Measurements from ENCODE around the gene CLUH. TPM values are rescaled to one million over a fixed set of nuclear protein-coding genes. Genes with fewer than 3 reads are reported as not detected.

Gene CLUH
- total RNA-seq, 1 donor from 2014 or later, result 39.1 TPM

DNA sequence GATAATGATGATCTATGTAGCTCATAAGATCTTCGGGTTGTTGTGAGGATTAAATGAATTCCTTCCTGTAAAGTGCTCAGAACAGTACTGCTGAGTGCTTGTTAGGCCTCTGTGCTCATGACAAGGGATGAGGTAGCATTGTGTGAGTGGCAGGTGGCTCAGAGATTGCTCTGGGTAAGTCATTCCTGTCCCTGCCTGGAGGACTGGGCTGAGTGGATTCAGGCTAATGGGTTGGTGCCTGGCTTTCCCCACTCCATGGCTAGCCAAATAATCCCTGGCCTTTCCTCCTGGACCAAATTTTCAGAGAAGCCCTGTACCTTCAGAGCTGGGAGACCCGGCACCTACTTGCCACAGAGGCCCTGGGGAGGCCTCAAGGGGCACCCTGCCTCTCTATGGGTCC, 39.2 kb upstream of the CLUH start:
- H3K4me3 Mint-ChIP-seq (ENCODE audit: unreplicated experiment), result peak overlapping the region; percentile 78
- TF ChIP-seq, protein P1, sequence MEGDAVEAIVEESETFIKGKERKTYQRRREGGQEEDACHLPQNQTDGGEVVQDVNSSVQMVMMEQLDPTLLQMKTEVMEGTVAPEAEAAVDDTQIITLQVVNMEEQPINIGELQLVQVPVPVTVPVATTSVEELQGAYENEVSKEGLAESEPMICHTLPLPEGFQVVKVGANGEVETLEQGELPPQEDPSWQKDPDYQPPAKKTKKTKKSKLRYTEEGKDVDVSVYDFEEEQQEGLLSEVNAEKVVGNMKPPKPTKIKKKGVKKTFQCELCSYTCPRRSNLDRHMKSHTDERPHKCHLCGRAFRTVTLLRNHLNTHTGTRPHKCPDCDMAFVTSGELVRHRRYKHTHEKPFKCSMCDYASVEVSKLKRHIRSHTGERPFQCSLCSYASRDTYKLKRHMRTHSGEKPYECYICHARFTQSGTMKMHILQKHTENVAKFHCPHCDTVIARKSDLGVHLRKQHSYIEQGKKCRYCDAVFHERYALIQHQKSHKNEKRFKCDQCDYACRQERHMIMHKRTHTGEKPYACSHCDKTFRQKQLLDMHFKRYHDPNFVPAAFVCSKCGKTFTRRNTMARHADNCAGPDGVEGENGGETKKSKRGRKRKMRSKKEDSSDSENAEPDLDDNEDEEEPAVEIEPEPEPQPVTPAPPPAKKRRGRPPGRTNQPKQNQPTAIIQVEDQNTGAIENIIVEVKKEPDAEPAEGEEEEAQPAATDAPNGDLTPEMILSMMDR (IDR thresholded peaks at IDR 0.05; ENCODE audit: partially characterized antibody, unreplicated experiment), result no peak
- H3K27ac Mint-ChIP-seq (ENCODE audit: unreplicated experiment), result peak overlapping the region; percentile 3
- peaks cover 5% of the 10 kb centered on the region for H3K27me3 Mint-ChIP-seq (ENCODE audit: unreplicated experiment)
- H3K36me3 Mint-ChIP-seq (ENCODE audit: unreplicated experiment), result no peaks in the 10 kb centered on the region
- DNase-seq, result no peak
- peaks cover 2% of the 10 kb centered on the region for H3K9me3 Mint-ChIP-seq (ENCODE audit: unreplicated experiment)
- peaks cover 9% of the 10 kb centered on the region for H3K4me1 Mint-ChIP-seq (ENCODE audit: low read depth, unreplicated experiment)

DNA sequence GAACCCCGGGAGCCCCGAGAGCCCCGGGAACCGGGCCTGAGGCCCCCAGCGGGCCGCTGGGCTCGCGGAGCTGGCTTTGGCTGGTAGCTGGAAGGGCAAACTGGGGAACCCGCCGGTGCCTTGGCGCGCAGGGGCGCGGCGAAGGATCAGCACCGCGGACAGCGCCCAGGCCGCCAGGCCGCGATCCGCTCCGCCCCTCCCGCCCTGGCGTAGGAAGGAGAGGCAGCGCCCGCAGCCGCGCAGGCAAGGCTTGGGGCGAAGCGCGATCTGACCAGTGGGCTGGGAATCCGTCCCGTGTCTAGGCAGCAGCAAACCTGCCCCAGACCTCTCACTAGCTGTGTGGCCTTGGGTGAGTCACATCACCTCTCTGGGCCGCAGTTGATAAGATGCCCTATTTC, 38.2 kb upstream of the CLUH start:
- no peak overlapping the region for H3K27ac Mint-ChIP-seq (ENCODE audit: unreplicated experiment)
- peaks cover 2% of the 10 kb centered on the region for H3K9me3 Mint-ChIP-seq (ENCODE audit: unreplicated experiment)

DNA sequence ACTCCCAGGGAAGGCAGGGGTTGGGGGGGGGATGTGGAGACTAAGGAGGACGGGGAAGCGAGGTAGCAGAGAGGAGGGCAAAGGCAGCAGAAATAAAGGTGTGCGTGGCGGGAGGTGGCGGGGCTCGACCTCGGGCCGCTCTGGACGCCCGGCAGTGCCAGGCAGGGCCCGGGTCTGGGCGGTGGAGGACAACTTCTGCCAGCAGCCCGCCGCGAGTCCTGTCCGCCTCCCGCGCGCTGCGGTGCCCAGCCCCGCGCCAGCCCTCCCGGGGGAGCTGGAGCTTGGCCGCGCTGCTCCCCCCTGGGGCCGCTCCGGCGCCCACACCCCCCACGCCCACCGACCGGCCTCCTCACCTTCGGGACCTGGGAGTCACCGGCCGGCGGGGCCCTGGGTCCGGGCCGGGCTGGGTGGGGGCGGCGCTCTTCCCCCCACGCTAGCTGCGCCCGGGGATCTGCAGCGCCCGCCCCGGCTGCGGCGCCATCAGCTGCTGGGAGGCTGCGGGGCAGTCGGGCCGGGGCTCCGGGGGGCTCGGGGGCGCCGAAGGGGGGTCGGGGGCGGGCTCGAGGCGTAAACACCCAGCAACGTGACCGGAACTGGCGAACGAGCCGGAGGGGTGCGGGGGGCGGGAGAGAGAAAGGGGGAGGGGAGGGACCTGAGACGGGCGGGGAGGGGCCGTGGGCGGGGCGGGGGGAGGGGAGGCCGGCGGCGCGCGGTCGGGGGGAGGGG, 37.7 kb upstream of the CLUH start, which contains the start of gene CCDC92B:
CCDC92B (minus strand) TSS at position 595 of the 726 bp plus-strand sequence. CDS start 14,507 bp downstream, outside the sequence.
- Mint-ChIP-seq H3K27ac (ENCODE audit: unreplicated experiment) (peak within 1 kb of the TSS; percentile 20), H3K27me3 (ENCODE audit: unreplicated experiment) (peaks cover 4% of the 10 kb centered on the region), H3K9me3 (ENCODE audit: unreplicated experiment) (peaks cover 2% of the 10 kb centered on the region), H3K4me1 (ENCODE audit: low read depth, unreplicated experiment) (peaks cover 10% of the 10 kb centered on the region), H3K36me3 (ENCODE audit: unreplicated experiment) (peaks cover 3% of the 10 kb centered on the region), H3K4me3 (ENCODE audit: unreplicated experiment) (peak within 1 kb of the TSS; percentile 78)
- TF ChIP-seq, protein P1 (IDR thresholded peaks at IDR 0.05; ENCODE audit: partially characterized antibody, unreplicated experiment), result no peak
- peak; percentile 70 for DNase-seq

More for the DNA sequence above, 38.2 kb upstream of the CLUH start:
- Mint-ChIP-seq H3K27me3 (ENCODE audit: unreplicated experiment) (peaks cover 4% of the 10 kb centered on the region), H3K4me1 (ENCODE audit: low read depth, unreplicated experiment) (peaks cover 10% of the 10 kb centered on the region), H3K4me3 (ENCODE audit: unreplicated experiment) (peak overlapping the region; percentile 78), H3K36me3 (ENCODE audit: unreplicated experiment) (no peaks in the 10 kb centered on the region)
- TF ChIP-seq, protein P1 (IDR thresholded peaks at IDR 0.05; ENCODE audit: partially characterized antibody, unreplicated experiment), result no peak
- DNase-seq, result peak; percentile 84

DNA sequence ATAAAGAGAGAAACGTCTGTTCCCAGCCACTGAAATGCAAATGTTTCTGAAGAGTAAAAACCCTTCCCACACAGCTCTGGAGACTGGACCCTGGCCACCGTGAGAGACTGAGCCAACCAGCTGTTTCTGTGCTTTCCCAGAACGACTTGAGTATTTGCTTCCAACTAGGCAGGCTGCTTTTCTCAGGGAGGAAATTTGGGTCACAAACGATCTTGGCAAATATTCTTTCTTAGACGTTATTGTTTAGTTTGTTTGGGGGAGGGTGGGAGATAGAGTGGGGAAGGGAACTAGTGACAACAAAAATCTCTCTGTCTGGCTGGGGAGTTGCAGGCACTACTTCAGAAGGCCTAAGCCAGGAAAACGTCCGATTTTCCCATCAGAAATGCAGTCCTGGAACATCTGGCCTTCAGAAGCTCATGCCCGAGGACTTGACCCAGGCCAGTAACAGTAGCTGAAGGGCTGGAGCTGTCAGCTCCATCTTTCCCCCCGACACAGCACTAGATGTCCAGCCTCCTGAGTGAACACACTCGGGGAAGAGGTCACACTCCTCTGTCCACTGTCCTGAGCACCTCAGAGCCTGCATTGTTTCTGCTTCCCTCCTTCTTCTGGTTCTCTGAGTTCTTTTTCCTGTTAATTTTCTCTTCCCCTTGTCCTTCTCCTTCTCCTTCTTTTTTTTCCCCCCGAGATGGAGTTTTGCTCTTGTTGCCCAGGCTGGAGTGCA, 33.9 kb upstream of the CLUH start:
- peaks cover 4% of the 10 kb centered on the region for H3K27me3 Mint-ChIP-seq (ENCODE audit: unreplicated experiment)
- no peak for DNase-seq
- peaks cover 7% of the 10 kb centered on the region for H3K4me1 Mint-ChIP-seq (ENCODE audit: low read depth, unreplicated experiment)
- H3K4me3 Mint-ChIP-seq (ENCODE audit: unreplicated experiment), result no peak overlapping the region
- peaks cover 4% of the 10 kb centered on the region for H3K36me3 Mint-ChIP-seq (ENCODE audit: unreplicated experiment)
- peaks cover 2% of the 10 kb centered on the region for H3K9me3 Mint-ChIP-seq (ENCODE audit: unreplicated experiment)
- H3K27ac Mint-ChIP-seq (ENCODE audit: unreplicated experiment), result no peak overlapping the region
- TF ChIP-seq, protein P1 (IDR thresholded peaks at IDR 0.05; ENCODE audit: partially characterized antibody, unreplicated experiment), result no peak

DNA sequence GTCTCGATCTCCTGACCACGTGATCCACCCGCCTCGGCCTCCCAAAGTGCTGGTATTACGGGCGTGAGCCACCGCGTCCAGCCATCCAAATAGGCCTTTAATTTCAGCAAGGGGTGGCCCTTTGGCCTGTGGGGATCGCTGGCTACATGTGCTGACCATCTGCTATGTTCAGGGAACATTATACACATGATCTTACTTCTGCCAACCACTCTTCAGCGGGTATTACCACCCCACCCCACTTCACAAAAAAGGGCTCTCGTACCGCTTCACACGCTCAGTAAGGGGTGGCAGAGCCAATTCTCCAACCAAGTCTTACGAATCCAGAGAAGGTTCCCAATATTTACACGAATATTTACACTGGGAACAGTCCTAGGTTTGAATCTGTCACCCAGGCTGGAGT, 26.1 kb upstream of the CLUH start:
- H3K36me3 Mint-ChIP-seq (ENCODE audit: unreplicated experiment), result no peaks in the 10 kb centered on the region
- no peaks in the 10 kb centered on the region for H3K9me3 Mint-ChIP-seq (ENCODE audit: unreplicated experiment)
- H3K27me3 Mint-ChIP-seq (ENCODE audit: unreplicated experiment), result no peaks in the 10 kb centered on the region
- DNase-seq, result no peak
- no peak overlapping the region for H3K4me3 Mint-ChIP-seq (ENCODE audit: unreplicated experiment)
- no peak overlapping the region for H3K27ac Mint-ChIP-seq (ENCODE audit: unreplicated experiment)
- TF ChIP-seq, protein P1 (IDR thresholded peaks at IDR 0.05; ENCODE audit: partially characterized antibody, unreplicated experiment), result no peak
- peaks cover 10% of the 10 kb centered on the region for H3K4me1 Mint-ChIP-seq (ENCODE audit: low read depth, unreplicated experiment)
